GM23338 (cell line): ENCODE measurements around the gene SRRT. TPM values are rescaled to one million over a fixed set of nuclear protein-coding genes. Genes with fewer than 3 reads are reported as not detected.

ENCODE experiments used
- ATAC-seq: fragments of 200-7000 bp; cut with Tn5 transposase; 3 replicates; pipeline ENCODE4 v1.9.1; 2020
- DNase-seq: peaks from one replicate; pipeline ENCODE4 v3.0.0-alpha.2; 2015; ENCODE audit warnings: low spot score
- H2AFZ ChIP-seq: fragments of 200-600 bp; sonication (generic); 2 replicates; pipeline ENCODE4 v1.8.0; 2016; ENCODE audit warnings: antibody characterized with exemption, mild to moderate bottlenecking, moderate library complexity
- H3F3A ChIP-seq: fragments of 200-600 bp; sonication (generic); replicated peaks from 2 replicates; pipeline ENCODE4 v1.8.0; 2017; ENCODE audit warnings: antibody characterized with exemption, mixed run types, low read depth
- H3K27ac ChIP-seq: fragments of 200-600 bp; sonication (generic); 2 replicates; pipeline ENCODE4 v1.6.1; 2016; ENCODE audit warnings: low read depth
- H3K27me3 ChIP-seq: fragments of 200-600 bp; sonication (generic); 2 replicates; pipeline ENCODE4 v1.8.0; 2016; ENCODE audit warnings: mild to moderate bottlenecking, mixed run types, moderate library complexity; ENCODE audit not compliant: insufficient read depth
- H3K36me3 ChIP-seq: fragments of 200-600 bp; sonication (generic); 2 replicates; pipeline ENCODE4 v1.8.0; 2016; ENCODE audit warnings: mild to moderate bottlenecking; ENCODE audit not compliant: insufficient read depth
- H3K4me1 ChIP-seq: fragments of 200-600 bp; sonication (generic); 2 replicates; pipeline ENCODE4 v1.8.0; 2016; ENCODE audit warnings: mild to moderate bottlenecking, moderate library complexity; ENCODE audit not compliant: insufficient read depth
- H3K4me2 ChIP-seq: fragments of 200-600 bp; sonication (generic); 2 replicates; pipeline ENCODE4 v1.7.1; 2017; ENCODE audit warnings: mixed run types
- H3K4me3 ChIP-seq: fragments of 200-600 bp; sonication (generic); 2 replicates; pipeline ENCODE4 v1.6.1; 2016; ENCODE audit warnings: mixed run types
- H3K79me2 ChIP-seq: fragments of 200-600 bp; sonication (generic); replicated peaks from 2 replicates; pipeline ENCODE4 v1.8.0; 2017; ENCODE audit warnings: mild to moderate bottlenecking; ENCODE audit not compliant: insufficient read depth
- H3K9me2 ChIP-seq: fragments of 200-600 bp; sonication (generic); 2 replicates; pipeline ENCODE4 v1.8.0; 2017; ENCODE audit not compliant: insufficient read depth
- H4K20me1 ChIP-seq: fragments of 200-600 bp; sonication (generic); replicated peaks from 2 replicates; pipeline ENCODE4 v1.8.0; 2017; ENCODE audit warnings: mild to moderate bottlenecking; ENCODE audit not compliant: insufficient read depth
- H3K27ac Mint-ChIP-seq: 2 replicates; pipeline ENCODE4 v1.8.0; 2020; ENCODE audit warnings: inconsistent platforms, mild to moderate bottlenecking, moderate library complexity, mixed read lengths
- H3K27me3 Mint-ChIP-seq: 3 replicates; pipeline ENCODE4 v1.8.0; 2022; ENCODE audit warnings: low read depth, mild to moderate bottlenecking, moderate library complexity, mixed read lengths, inconsistent platforms; ENCODE audit not compliant: insufficient read depth, poor library complexity
- H3K36me3 Mint-ChIP-seq: 3 replicates; pipeline ENCODE4 v1.8.0; 2021; ENCODE audit warnings: low read depth, mild to moderate bottlenecking, inconsistent platforms, moderate library complexity, mixed read lengths
- H3K4me1 Mint-ChIP-seq: 3 replicates; pipeline ENCODE4 v1.8.0; 2020; ENCODE audit warnings: mild to moderate bottlenecking, inconsistent platforms, mixed read lengths
- H3K4me3 Mint-ChIP-seq: 3 replicates; pipeline ENCODE4 v1.8.0; 2021; ENCODE audit warnings: moderate library complexity, mild to moderate bottlenecking, inconsistent platforms, mixed read lengths
- H3K9me3 Mint-ChIP-seq: 3 replicates; pipeline ENCODE4 v1.8.0; 2020; ENCODE audit warnings: moderate library complexity, mild to moderate bottlenecking, inconsistent platforms, mixed read lengths
- CREB1 ChIP-seq: fragments of 250-450 bp; sonication (Bioruptor Pico); IDR thresholded peaks from 2 replicates; pipeline ENCODE4 v1.5.0; 2020; ENCODE audit warnings: low read depth, mild to moderate bottlenecking, moderate library complexity
- JUNB ChIP-seq: IDR thresholded peaks from one replicate; pipeline ENCODE4 v1.6.1; 2016; ENCODE audit warnings: antibody characterized with exemption; ENCODE audit not compliant: unreplicated experiment
- ZNF331 ChIP-seq: fragments of 250-450 bp; sonication (Bioruptor Pico); IDR thresholded peaks from 2 replicates; pipeline ENCODE4 v1.5.0; 2020; ENCODE audit warnings: low read depth, mild to moderate bottlenecking, moderate library complexity
- polyA plus RNA-seq: library from polyadenylated mRNA; unstranded; fragments of >200 nt; fragmentation: Nextera tagmentation; extraction: Ambion mirVana; gene quantifications from 2 replicates; pipeline ENCODE4 v1.2.1, GENCODE V29; 2016
- total RNA-seq: library from RNA; depleted of rRNA; stranded (reverse); fragments of >200 nt; shearing (Covaris generic); gene quantifications from 2 replicates; pipeline ENCODE4 v1.2.3, GENCODE V29; 2014
- TF ChIP-seq, protein P1 (sequence below): fragments of 250-450 bp; sonication (Bioruptor Pico); IDR thresholded peaks from 2 replicates; pipeline ENCODE4 v1.5.0; 2020; ENCODE audit warnings: mild to moderate bottlenecking, moderate library complexity
- TF ChIP-seq, protein P2 (sequence below): IDR thresholded peaks from 2 replicates; pipeline ENCODE4 v1.6.1; 2016; ENCODE audit warnings: antibody characterized with exemption
- TF ChIP-seq, protein P3 (sequence below): IDR thresholded peaks from one replicate; pipeline ENCODE4 v1.6.1; 2018; ENCODE audit warnings: antibody characterized with exemption; ENCODE audit not compliant: unreplicated experiment

Gene SRRT
- total and polyA plus RNA-seq, 2 experiments from 2014 or later: 113 to 140 TPM

DNA sequence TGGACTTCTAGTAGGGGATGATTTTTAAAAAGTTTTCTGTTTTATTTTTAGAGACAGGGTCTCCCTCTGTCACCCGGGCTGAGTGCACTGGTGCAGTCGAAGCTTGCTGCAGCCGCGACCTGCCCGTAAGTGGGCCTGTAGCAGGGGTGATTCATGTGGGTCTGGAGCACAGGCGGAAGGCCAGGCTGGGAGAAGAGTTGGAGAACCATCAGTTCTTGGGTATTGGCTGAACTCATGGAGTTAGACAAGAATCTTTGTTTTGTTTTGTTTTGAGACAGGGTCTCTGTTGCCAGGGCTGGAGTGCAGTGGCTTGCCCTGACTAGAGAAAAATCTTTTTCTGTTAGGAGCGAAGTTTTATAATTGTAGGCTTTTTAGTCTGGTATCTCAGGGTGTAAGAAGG is 5.7 kb downstream of the SRRT start (continued):
- TF ChIP-seq, protein P1, sequence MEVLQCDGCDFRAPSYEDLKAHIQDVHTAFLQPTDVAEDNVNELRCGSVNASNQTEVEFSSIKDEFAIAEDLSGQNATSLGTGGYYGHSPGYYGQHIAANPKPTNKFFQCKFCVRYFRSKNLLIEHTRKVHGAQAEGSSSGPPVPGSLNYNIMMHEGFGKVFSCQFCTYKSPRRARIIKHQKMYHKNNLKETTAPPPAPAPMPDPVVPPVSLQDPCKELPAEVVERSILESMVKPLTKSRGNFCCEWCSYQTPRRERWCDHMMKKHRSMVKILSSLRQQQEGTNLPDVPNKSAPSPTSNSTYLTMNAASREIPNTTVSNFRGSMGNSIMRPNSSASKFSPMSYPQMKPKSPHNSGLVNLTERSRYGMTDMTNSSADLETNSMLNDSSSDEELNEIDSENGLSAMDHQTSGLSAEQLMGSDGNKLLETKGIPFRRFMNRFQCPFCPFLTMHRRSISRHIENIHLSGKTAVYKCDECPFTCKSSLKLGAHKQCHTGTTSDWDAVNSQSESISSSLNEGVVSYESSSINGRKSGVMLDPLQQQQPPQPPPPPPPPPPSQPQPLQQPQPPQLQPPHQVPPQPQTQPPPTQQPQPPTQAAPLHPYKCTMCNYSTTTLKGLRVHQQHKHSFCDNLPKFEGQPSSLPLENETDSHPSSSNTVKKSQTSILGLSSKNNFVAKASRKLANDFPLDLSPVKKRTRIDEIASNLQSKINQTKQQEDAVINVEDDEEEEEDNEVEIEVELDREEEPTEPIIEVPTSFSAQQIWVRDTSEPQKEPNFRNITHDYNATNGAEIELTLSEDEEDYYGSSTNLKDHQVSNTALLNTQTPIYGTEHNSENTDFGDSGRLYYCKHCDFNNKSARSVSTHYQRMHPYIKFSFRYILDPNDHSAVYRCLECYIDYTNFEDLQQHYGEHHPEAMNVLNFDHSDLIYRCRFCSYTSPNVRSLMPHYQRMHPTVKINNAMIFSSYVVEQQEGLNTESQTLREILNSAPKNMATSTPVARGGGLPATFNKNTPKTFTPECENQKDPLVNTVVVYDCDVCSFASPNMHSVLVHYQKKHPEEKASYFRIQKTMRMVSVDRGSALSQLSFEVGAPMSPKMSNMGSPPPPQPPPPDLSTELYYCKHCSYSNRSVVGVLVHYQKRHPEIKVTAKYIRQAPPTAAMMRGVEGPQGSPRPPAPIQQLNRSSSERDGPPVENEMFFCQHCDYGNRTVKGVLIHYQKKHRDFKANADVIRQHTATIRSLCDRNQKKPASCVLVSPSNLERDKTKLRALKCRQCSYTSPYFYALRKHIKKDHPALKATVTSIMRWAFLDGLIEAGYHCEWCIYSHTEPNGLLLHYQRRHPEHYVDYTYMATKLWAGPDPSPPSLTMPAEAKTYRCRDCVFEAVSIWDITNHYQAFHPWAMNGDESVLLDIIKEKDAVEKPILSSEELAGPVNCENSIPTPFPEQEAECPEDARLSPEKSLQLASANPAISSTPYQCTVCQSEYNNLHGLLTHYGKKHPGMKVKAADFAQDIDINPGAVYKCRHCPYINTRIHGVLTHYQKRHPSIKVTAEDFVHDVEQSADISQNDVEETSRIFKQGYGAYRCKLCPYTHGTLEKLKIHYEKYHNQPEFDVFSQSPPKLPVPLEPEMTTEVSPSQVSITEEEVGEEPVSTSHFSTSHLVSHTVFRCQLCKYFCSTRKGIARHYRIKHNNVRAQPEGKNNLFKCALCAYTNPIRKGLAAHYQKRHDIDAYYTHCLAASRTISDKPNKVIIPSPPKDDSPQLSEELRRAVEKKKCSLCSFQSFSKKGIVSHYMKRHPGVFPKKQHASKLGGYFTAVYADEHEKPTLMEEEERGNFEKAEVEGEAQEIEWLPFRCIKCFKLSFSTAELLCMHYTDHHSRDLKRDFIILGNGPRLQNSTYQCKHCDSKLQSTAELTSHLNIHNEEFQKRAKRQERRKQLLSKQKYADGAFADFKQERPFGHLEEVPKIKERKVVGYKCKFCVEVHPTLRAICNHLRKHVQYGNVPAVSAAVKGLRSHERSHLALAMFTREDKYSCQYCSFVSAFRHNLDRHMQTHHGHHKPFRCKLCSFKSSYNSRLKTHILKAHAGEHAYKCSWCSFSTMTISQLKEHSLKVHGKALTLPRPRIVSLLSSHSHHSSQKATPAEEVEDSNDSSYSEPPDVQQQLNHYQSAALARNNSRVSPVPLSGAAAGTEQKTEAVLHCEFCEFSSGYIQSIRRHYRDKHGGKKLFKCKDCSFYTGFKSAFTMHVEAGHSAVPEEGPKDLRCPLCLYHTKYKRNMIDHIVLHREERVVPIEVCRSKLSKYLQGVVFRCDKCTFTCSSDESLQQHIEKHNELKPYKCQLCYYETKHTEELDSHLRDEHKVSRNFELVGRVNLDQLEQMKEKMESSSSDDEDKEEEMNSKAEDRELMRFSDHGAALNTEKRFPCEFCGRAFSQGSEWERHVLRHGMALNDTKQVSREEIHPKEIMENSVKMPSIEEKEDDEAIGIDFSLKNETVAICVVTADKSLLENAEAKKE (CRISPR knock-in tag): no peak

DNA sequence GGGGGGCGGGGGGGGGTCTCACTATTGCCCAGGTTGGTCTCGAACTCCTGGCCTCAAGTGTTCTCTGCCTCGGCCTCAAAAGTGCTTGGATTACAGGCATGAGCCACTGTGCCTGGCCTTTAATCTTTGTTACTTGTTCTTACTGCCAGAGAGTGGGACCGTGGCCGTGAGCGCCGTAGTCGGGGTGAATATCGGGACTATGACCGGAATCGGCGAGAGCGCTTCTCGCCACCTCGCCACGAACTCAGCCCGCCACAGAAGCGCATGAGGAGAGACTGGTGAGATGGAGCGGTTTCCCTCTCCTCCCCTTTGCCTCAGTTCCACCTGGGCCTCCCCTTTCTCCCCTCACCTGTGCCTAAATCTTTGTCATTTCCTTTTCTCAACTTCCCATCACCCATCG is 6.2 kb downstream of the SRRT start:
- H3K4me2 ChIP-seq: no peak overlapping the region
- H3K36me3 ChIP-seq: peaks cover 61% of the 10 kb centered on the region
- H3K79me2 ChIP-seq: peaks cover 68% of the 10 kb centered on the region
- H3K27me3 ChIP-seq: no peaks in the 10 kb centered on the region
- Mint-ChIP-seq H3K4me3 (peak overlapping the region; percentile 14; the same call in 1 of the 3 replicates), H3K27me3 (peaks cover 10% of the 10 kb centered on the region), H3K4me1 (peaks cover 33% of the 10 kb centered on the region), H3K9me3 (no peaks in the 10 kb centered on the region; the same call in 2 of the 3 replicates), H3K36me3 (peaks cover 95% of the 10 kb centered on the region), H3K27ac (no peak overlapping the region)
- DNase-seq (no peak), ATAC-seq (no peak)
- no peak overlapping the region for H3K27ac ChIP-seq
- H3F3A ChIP-seq: peaks cover 41% of the 10 kb centered on the region
- no peak overlapping the region for H2AFZ ChIP-seq
- no peaks in the 10 kb centered on the region for H3K9me2 ChIP-seq
- H3K4me1 ChIP-seq: peaks cover 6% of the 10 kb centered on the region
- H4K20me1 ChIP-seq: peaks cover 58% of the 10 kb centered on the region
- H3K4me3 ChIP-seq: no peak overlapping the region
- TF ChIP-seq, protein P2, sequence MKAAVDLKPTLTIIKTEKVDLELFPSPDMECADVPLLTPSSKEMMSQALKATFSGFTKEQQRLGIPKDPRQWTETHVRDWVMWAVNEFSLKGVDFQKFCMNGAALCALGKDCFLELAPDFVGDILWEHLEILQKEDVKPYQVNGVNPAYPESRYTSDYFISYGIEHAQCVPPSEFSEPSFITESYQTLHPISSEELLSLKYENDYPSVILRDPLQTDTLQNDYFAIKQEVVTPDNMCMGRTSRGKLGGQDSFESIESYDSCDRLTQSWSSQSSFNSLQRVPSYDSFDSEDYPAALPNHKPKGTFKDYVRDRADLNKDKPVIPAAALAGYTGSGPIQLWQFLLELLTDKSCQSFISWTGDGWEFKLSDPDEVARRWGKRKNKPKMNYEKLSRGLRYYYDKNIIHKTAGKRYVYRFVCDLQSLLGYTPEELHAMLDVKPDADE: no peak
- TF ChIP-seq ZNF331: no peak
- TF ChIP-seq JUNB: no peak
- no peak for TF ChIP-seq CREB1
- TF ChIP-seq, protein P3, sequence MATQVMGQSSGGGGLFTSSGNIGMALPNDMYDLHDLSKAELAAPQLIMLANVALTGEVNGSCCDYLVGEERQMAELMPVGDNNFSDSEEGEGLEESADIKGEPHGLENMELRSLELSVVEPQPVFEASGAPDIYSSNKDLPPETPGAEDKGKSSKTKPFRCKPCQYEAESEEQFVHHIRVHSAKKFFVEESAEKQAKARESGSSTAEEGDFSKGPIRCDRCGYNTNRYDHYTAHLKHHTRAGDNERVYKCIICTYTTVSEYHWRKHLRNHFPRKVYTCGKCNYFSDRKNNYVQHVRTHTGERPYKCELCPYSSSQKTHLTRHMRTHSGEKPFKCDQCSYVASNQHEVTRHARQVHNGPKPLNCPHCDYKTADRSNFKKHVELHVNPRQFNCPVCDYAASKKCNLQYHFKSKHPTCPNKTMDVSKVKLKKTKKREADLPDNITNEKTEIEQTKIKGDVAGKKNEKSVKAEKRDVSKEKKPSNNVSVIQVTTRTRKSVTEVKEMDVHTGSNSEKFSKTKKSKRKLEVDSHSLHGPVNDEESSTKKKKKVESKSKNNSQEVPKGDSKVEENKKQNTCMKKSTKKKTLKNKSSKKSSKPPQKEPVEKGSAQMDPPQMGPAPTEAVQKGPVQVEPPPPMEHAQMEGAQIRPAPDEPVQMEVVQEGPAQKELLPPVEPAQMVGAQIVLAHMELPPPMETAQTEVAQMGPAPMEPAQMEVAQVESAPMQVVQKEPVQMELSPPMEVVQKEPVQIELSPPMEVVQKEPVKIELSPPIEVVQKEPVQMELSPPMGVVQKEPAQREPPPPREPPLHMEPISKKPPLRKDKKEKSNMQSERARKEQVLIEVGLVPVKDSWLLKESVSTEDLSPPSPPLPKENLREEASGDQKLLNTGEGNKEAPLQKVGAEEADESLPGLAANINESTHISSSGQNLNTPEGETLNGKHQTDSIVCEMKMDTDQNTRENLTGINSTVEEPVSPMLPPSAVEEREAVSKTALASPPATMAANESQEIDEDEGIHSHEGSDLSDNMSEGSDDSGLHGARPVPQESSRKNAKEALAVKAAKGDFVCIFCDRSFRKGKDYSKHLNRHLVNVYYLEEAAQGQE: no peak
